Activated CD8-positive, alpha-beta T cell treated with anti-CD3 and anti-CD28 coated beads for 36 hours (primary cell): ENCODE data around the gene GJC2. TPM values are rescaled to one million over a fixed set of nuclear protein-coding genes. Genes with fewer than 3 reads are reported as not detected.

Experiments
- ATAC-seq: fragments of 200-7000 bp; cut with Tn5 transposase; one replicate; pipeline ENCODE4 v1.10.0; 2021; ENCODE audit warnings: mild to moderate bottlenecking, moderate library complexity
- CTCF ChIA-PET: fragments of 350-600 bp; sonication (Branson Sonifier 250); formaldehyde crosslinking; loops from one replicate; lab custom pipeline; 2021; ENCODE audit warnings: antibody characterized with exemption; lab: Charles Lee
- POLR2A ChIA-PET: fragments of 350-600 bp; sonication (Branson Sonifier 250); formaldehyde crosslinking; loops from one replicate; lab custom pipeline; 2021; ENCODE audit warnings: antibody characterized with exemption; lab: Charles Lee
- DNase-seq: peaks from one replicate; pipeline ENCODE4 v3.0.0-alpha.2; 2020
- H3K27ac Mint-ChIP-seq: one replicate; pipeline ENCODE4 v1.8.0; 2021; ENCODE audit warnings: mild to moderate bottlenecking, mixed read lengths
- H3K27me3 Mint-ChIP-seq: one replicate; pipeline ENCODE4 v1.8.0; 2021; ENCODE audit warnings: mixed read lengths
- H3K36me3 Mint-ChIP-seq: one replicate; pipeline ENCODE4 v1.8.0; 2021; ENCODE audit warnings: low read depth, mixed read lengths
- H3K4me1 Mint-ChIP-seq: one replicate; pipeline ENCODE4 v1.8.0; 2021; ENCODE audit warnings: low read depth, mixed read lengths
- H3K4me3 Mint-ChIP-seq: one replicate; pipeline ENCODE4 v1.8.0; 2021; ENCODE audit warnings: mild to moderate bottlenecking, moderate library complexity, mixed read lengths
- H3K9me3 Mint-ChIP-seq: one replicate; pipeline ENCODE4 v1.8.0; 2021; ENCODE audit warnings: mixed read lengths
- CTCF ChIP-seq: fragments of 200-600 bp; IDR thresholded peaks from one replicate; pipeline ENCODE4 v1.8.0; 2022; ENCODE audit warnings: antibody characterized with exemption, mild to moderate bottlenecking
- intact Hi-C: fragments of 100-400 bp; cut with micrococcal nuclease; formaldehyde crosslinking; loops from one replicate; pipeline ENCODE4 v1.10.0; 2022
- total RNA-seq, 2 experiments: library from RNA; stranded (reverse); gene quantifications; one replicate each; pipeline ENCODE4 v1.2.3, GENCODE V29; 2021

GJC2 gene
- total RNA-seq, 2 experiments from 2014 or later: 3.4 to 3.5 TPM

GRCh38 chr1:228102791-228103620 lies 46.7 kb upstream of the GJC2 start, which contains the start of gene C1orf35:
C1orf35 (minus strand) TSS chr1:228103325; CDS start chr1:228103227, 98 bp downstream.
- TF ChIP-seq CTCF: no peak
- H3K9me3 Mint-ChIP-seq: no peaks in the 10 kb centered on the region
- DNase-seq (peak; percentile 95), ATAC-seq (peak; percentile 89)
- peak within 1 kb of the TSS; percentile 91 for H3K4me3 Mint-ChIP-seq
- ChIA-PET POLR2A (interaction anchor here (0.6 to 5.8 kb wide), 5 partner anchors 17 to 334 kb away, joined by 3 to 34 read pairs (median 3); partner anchors contain the start of gene ARF1), CTCF (interaction anchor here (1.2 kb wide), 1 partner anchor 28 kb away, joined by 3 read pairs; no protein-coding TSS in a partner anchor)
- H3K36me3 Mint-ChIP-seq: peaks cover 26% of the 10 kb centered on the region
- H3K4me1 Mint-ChIP-seq: peaks cover 22% of the 10 kb centered on the region
- intact Hi-C loops: no loop called here
- peak within 1 kb of the TSS; percentile 91 for H3K27ac Mint-ChIP-seq
- H3K27me3 Mint-ChIP-seq: no peaks in the 10 kb centered on the region

GRCh38 chr1:228104526-228105269 lies 45.0 kb upstream of the GJC2 start:
- ATAC-seq (no peak), DNase-seq (no peak)
- peak overlapping the region; percentile 91 for H3K4me3 Mint-ChIP-seq
- H3K36me3 Mint-ChIP-seq: peaks cover 13% of the 10 kb centered on the region
- intact Hi-C loops: no loop called here
- H3K9me3 Mint-ChIP-seq: no peaks in the 10 kb centered on the region
- POLR2A ChIA-PET: interaction anchor here (0.9 to 4.2 kb wide), 5 partner anchors 9 to 36 kb away, joined by 3 to 21 read pairs (median 4); partner anchors contain the start of gene ARF1
- peak overlapping the region; percentile 27 for H3K27ac Mint-ChIP-seq
- TF ChIP-seq CTCF: no peak
- CTCF ChIA-PET: interaction anchor here (1.2 kb wide), 2 partner anchors 20 to 26 kb away, joined by 3 read pairs; no protein-coding TSS in a partner anchor
- H3K27me3 Mint-ChIP-seq: no peaks in the 10 kb centered on the region
- peaks cover 29% of the 10 kb centered on the region for H3K4me1 Mint-ChIP-seq

- Mint-ChIP-seq H3K36me3 (peaks cover 13% of the 10 kb centered on the region), H3K27me3 (no peaks in the 10 kb centered on the region), H3K27ac (peak overlapping the region; percentile 27), H3K9me3 (no peaks in the 10 kb centered on the region), H3K4me3 (peak overlapping the region; percentile 91), H3K4me1 (peaks cover 37% of the 10 kb centered on the region)
- ATAC-seq: no peak
- no peak for DNase-seq
- CTCF ChIA-PET: interaction anchor here (1.2 kb wide), 1 partner anchor 20 kb away, joined by 3 read pairs; no protein-coding TSS in a partner anchor
- TF ChIP-seq CTCF: no peak
- intact Hi-C loops: no loop called here
- POLR2A ChIA-PET: interaction anchor here (1.1 to 4.2 kb wide), 4 partner anchors 8 to 35 kb away, joined by 3 to 21 read pairs (median 4); partner anchors contain the start of gene ARF1
Observed at GRCh38 chr1:228105270-228105995, 44.3 kb upstream of the GJC2 start.

GRCh38 chr1:228105996-228106799 lies 43.5 kb upstream of the GJC2 start:
- peaks cover 39% of the 10 kb centered on the region for H3K4me1 Mint-ChIP-seq
- intact Hi-C loops: no loop called here
- no peaks in the 10 kb centered on the region for H3K9me3 Mint-ChIP-seq
- ChIA-PET CTCF (no interaction called here), POLR2A (interaction anchor here (1.9 to 4.2 kb wide), 3 partner anchors 8 to 23 kb away, joined by 4 to 21 read pairs (median 8); partner anchors contain the start of gene ARF1)
- peaks cover 13% of the 10 kb centered on the region for H3K36me3 Mint-ChIP-seq
- H3K27me3 Mint-ChIP-seq: no peaks in the 10 kb centered on the region
- ATAC-seq (no peak), DNase-seq (no peak)
- no peak for TF ChIP-seq CTCF
- H3K4me3 Mint-ChIP-seq: peak overlapping the region; percentile 38
- peak overlapping the region; percentile 40 for H3K27ac Mint-ChIP-seq
